Neural cell (in vitro differentiated cells): ENCODE data around the gene MRPS34. TPM values are rescaled to one million over a fixed set of nuclear protein-coding genes. Genes with fewer than 3 reads are reported as not detected.

Source experiments
- H2AFZ ChIP-seq: fragments of 200-600, 300-800 bp; sonication (generic), shearing (Covaris generic); 2 replicates; pipeline ENCODE4 v1.6.0; 2014; ENCODE audit warnings: low read depth, mild to moderate bottlenecking, antibody characterized with exemption, low read length, moderate library complexity
- H3F3A ChIP-seq: fragments of 200-600 bp; shearing (Covaris generic); 2 replicates; pipeline ENCODE4 v1.6.1; 2016; ENCODE audit warnings: mild to moderate bottlenecking, moderate library complexity, mixed read lengths, antibody characterized with exemption, low read length; ENCODE audit not compliant: insufficient read depth, poor library complexity, severe bottlenecking
- H3K27ac ChIP-seq: fragments of 200-600, 300-800 bp; sonication (generic), shearing (Covaris generic); 2 replicates; pipeline ENCODE4 v1.5.1; 2014; ENCODE audit warnings: mild to moderate bottlenecking, low read length, moderate library complexity
- H3K27me3 ChIP-seq: fragments of 300-800, 200-600 bp; sonication (generic), shearing (Covaris generic); 2 replicates; pipeline ENCODE4 v1.6.0; 2014; ENCODE audit warnings: mild to moderate bottlenecking, low read depth, low read length, moderate library complexity; ENCODE audit not compliant: insufficient read depth
- H3K36me3 ChIP-seq: fragments of 300-800, 200-600 bp; sonication (generic), shearing (Covaris generic); 2 replicates; pipeline ENCODE4 v1.5.1; 2014; ENCODE audit warnings: mild to moderate bottlenecking, antibody characterized with exemption, low read length, moderate library complexity; ENCODE audit not compliant: insufficient read depth
- H3K4me2 ChIP-seq: fragments of 300-800, 200-600 bp; sonication (generic), shearing (Covaris generic); 2 replicates; pipeline ENCODE4 v1.6.0; 2014; ENCODE audit warnings: mild to moderate bottlenecking, low read length
- H3K4me3 ChIP-seq: fragments of 300-800, 200-600 bp; sonication (generic), shearing (Covaris generic); 2 replicates; pipeline ENCODE4 v1.5.1; 2014; ENCODE audit warnings: mild to moderate bottlenecking, low read length, moderate library complexity
- H3K79me2 ChIP-seq: fragments of 200-600 bp; shearing (Covaris generic); replicated peaks from 2 replicates; pipeline ENCODE4 v1.6.0; 2014; ENCODE audit warnings: mild to moderate bottlenecking, low read length, moderate library complexity; ENCODE audit not compliant: insufficient read depth
- H3K9ac ChIP-seq: fragments of 300-800, 200-600 bp; sonication (generic), shearing (Covaris generic); 2 replicates; pipeline ENCODE4 v1.6.1; 2016; ENCODE audit warnings: mild to moderate bottlenecking, low read length, mixed read lengths
- H3K9me2 ChIP-seq: fragments of 200-600 bp; shearing (Covaris generic); 2 replicates; pipeline ENCODE4 v1.6.1; 2016; ENCODE audit warnings: mild to moderate bottlenecking, low read length, mixed read lengths; ENCODE audit not compliant: insufficient read depth
- H3K9me3 ChIP-seq: fragments of 200-600, 300-800 bp; sonication (generic), shearing (Covaris generic); 2 replicates; pipeline ENCODE4 v1.6.1; 2016; ENCODE audit warnings: mild to moderate bottlenecking, mixed run types, low read length, moderate library complexity, mixed read lengths
- H4K20me1 ChIP-seq: fragments of 200-600 bp; shearing (Covaris generic); 2 replicates; pipeline ENCODE4 v1.6.1; 2016; ENCODE audit warnings: mild to moderate bottlenecking, mixed run types; ENCODE audit not compliant: insufficient read depth
- CTCF ChIP-seq: fragments of 450-650 bp; IDR thresholded peaks from 2 replicates; pipeline ENCODE4 v1.5.1; 2014; ENCODE audit warnings: antibody characterized with exemption, mild to moderate bottlenecking, moderate library complexity; ENCODE audit not compliant: poor library complexity, severe bottlenecking
- EZH2 ChIP-seq: fragments of 200-600, 300-800 bp; shearing (Covaris generic), sonication (generic); IDR thresholded peaks from 2 replicates; pipeline ENCODE4 v1.6.1; 2014; ENCODE audit warnings: antibody characterized with exemption, low read length, borderline replicate concordance, mild to moderate bottlenecking; ENCODE audit not compliant: insufficient read depth, poor library complexity, severe bottlenecking
- MXI1 ChIP-seq: fragments of 450-650 bp; conservative IDR thresholded peaks from 2 replicates; pipeline ENCODE4 v1.6.1; 2014; ENCODE audit warnings: antibody characterized with exemption, mild to moderate bottlenecking; ENCODE audit not compliant: poor library complexity, severe bottlenecking
- RAD21 ChIP-seq: fragments of 450-650 bp; conservative IDR thresholded peaks from 2 replicates; pipeline ENCODE4 v1.6.1; 2014; ENCODE audit warnings: antibody characterized with exemption, mild to moderate bottlenecking, moderate library complexity
- REST ChIP-seq: IDR thresholded peaks from 2 replicates; pipeline ENCODE4 v1.6.1; 2012; ENCODE audit warnings: borderline replicate concordance
- SMC3 ChIP-seq: fragments of 450-650 bp; conservative IDR thresholded peaks from 2 replicates; pipeline ENCODE4 v1.6.1; 2014; ENCODE audit warnings: antibody characterized with exemption, mild to moderate bottlenecking, moderate library complexity; ENCODE audit not compliant: poor library complexity
- TAF1 ChIP-seq: IDR thresholded peaks from 2 replicates; pipeline ENCODE4 v1.6.1; 2012; ENCODE audit warnings: low read depth
- polyA plus RNA-seq: library from polyadenylated mRNA; depleted of rRNA; stranded (reverse); fragments of >200 nt; gene quantifications from 2 replicates; pipeline ENCODE4 v1.2.3, GENCODE V29; 2014

MRPS34 gene
- polyA plus RNA-seq, 1 donor from 2014 or later = 113 TPM

- H3K9ac ChIP-seq = no peak overlapping the region
- no peak overlapping the region for H3K27ac ChIP-seq
- H3K9me2 ChIP-seq = no peaks in the 10 kb centered on the region
- H3K79me2 ChIP-seq = peaks cover 28% of the 10 kb centered on the region
- TF ChIP-seq CTCF (no peak), MXI1 (no peak)
- H4K20me1 ChIP-seq = peaks cover 6% of the 10 kb centered on the region
- H2AFZ ChIP-seq = no peak overlapping the region
- H3K4me3 ChIP-seq = no peak overlapping the region
- H3K9me3 ChIP-seq = no peaks in the 10 kb centered on the region
- H3K4me2 ChIP-seq = no peak overlapping the region
- no peaks in the 10 kb centered on the region for H3F3A ChIP-seq
- no peaks in the 10 kb centered on the region for H3K36me3 ChIP-seq
- H3K27me3 ChIP-seq = no peaks in the 10 kb centered on the region
Observed at GRCh38 chr16:1785846-1786170, 12.9 kb upstream of the MRPS34 start.

GRCh38 chr16:1784977-1785845, 12.3 kb upstream of the MRPS34 start:
- TF ChIP-seq REST = no peak
- no peak for TF ChIP-seq CTCF
- TF ChIP-seq EZH2 = no peak
- TF ChIP-seq MXI1 = no peak
- TF ChIP-seq TAF1 = no peak
- no peak for TF ChIP-seq RAD21
- TF ChIP-seq SMC3 = no peak
- no peaks in the 10 kb centered on the region for H3F3A ChIP-seq
- H3K36me3 ChIP-seq = no peaks in the 10 kb centered on the region
- H3K27ac ChIP-seq = no peak overlapping the region
- H3K9me3 ChIP-seq = no peaks in the 10 kb centered on the region
- no peaks in the 10 kb centered on the region for H3K9me2 ChIP-seq
- H3K79me2 ChIP-seq = peaks cover 34% of the 10 kb centered on the region
- H2AFZ ChIP-seq = no peak overlapping the region
- H3K4me3 ChIP-seq = no peak overlapping the region
- peaks cover 9% of the 10 kb centered on the region for H4K20me1 ChIP-seq
- H3K9ac ChIP-seq = no peak overlapping the region
- H3K27me3 ChIP-seq = no peaks in the 10 kb centered on the region
- H3K4me2 ChIP-seq = no peak overlapping the region
